LHCN-M2 (cell line): Measurements from ENCODE around the gene LRRC8C. TPM values are rescaled to one million over a fixed set of nuclear protein-coding genes. Genes with fewer than 3 reads are reported as not detected.
"Not testable (repeated sequence)": the region's sequence is repeated elsewhere in the genome, so short reads cannot be mapped to it uniquely, and the experiment has no call there.

Source experiments
- DNase-seq: peaks from one replicate; pipeline ENCODE4 v3.0.0-alpha.2; 2012; ENCODE audit warnings: low read depth
- polyA plus RNA-seq: library from polyadenylated mRNA; unstranded; fragments of >200 nt; gene quantifications from one replicate; pipeline ENCODE4 v1.2.1, GENCODE V29; 2012; ENCODE audit warnings: missing spikeins
- total RNA-seq: library from RNA; depleted of rRNA; stranded (reverse); fragments of >200 nt; gene quantifications from 2 replicates; pipeline ENCODE4 v1.2.3, GENCODE V29; 2014; rRNA removed

The LRRC8C gene
- 4.8 and 5.7 TPM in 2 replicates for total RNA-seq
- polyA plus RNA-seq, result 0.77 TPM

GRCh38 chr1:89632657-89633247 is at the start of gene LRRC8C:
LRRC8C (plus strand) TSS chr1:89633120; CDS start chr1:89686474, 53,354 bp downstream.
- peak; percentile 60 for DNase-seq

- no peak for DNase-seq
Measured at GRCh38 chr1:89584211-89584610, 48.7 kb upstream of the LRRC8C start.

DNA sequence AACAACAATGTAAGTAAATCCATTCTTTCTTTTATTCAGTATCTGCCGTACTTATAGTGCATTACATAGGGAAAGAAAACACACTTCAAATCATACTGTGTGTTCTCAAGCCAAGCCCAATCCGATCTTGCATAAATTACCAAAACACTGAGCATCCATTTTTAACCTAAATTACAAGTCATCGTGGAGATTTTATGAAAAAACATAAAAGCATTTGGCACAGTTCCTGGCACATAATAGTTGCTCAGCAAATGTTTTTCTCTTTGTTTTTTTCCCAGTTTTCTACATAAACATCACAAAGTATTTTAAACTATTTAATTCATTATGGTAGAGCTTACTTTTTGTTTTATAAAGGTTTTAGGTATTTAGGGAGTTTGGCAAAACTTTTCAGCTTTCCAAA is 48.1 kb upstream of the LRRC8C start:
- no peak for DNase-seq

DNA sequence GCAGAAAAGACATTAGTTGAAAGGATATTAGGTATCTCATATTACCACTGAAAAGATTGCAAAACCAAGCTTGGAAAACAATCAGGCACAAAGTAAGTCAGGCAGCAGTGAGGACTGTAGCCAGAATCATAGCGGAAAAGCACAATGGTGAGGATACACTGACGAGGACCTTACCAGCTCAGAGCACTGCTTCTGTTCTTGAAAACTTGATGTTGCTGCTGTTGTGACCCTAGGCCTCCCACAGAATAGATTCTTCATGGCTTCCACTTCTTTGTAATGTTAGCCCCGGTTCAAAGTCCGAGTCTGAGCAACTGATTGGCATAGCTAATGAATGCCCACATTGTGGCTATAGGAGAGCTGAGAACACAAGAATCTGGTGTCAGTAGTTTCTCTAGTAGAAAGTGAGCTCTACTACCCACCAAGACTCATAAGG is 45.2 kb upstream of the LRRC8C start:
- no peak for DNase-seq

- no peak for DNase-seq
Measured at GRCh38 chr1:89588480-89588879, 44.4 kb upstream of the LRRC8C start.

DNA sequence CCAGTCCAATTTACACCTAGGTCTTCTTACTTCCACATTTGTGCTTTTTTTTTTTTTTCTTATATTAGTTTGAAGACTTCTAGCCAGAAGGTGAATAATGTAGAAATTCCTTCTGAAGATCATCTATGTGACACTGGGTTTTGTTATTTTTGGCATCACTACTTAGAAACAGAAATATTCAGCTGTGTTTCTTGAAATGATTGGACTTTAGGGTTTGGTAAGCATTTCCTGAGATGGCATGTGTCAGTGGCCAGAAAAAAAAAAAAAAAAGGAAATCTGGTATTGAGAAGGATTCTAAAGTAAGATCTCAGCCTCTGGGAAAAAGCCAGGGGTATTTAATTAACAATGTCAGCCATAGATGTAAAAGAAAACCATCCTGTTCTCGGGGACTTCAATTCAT is 43.4 kb upstream of the LRRC8C start:
- peak; percentile 81 for DNase-seq

DNA sequence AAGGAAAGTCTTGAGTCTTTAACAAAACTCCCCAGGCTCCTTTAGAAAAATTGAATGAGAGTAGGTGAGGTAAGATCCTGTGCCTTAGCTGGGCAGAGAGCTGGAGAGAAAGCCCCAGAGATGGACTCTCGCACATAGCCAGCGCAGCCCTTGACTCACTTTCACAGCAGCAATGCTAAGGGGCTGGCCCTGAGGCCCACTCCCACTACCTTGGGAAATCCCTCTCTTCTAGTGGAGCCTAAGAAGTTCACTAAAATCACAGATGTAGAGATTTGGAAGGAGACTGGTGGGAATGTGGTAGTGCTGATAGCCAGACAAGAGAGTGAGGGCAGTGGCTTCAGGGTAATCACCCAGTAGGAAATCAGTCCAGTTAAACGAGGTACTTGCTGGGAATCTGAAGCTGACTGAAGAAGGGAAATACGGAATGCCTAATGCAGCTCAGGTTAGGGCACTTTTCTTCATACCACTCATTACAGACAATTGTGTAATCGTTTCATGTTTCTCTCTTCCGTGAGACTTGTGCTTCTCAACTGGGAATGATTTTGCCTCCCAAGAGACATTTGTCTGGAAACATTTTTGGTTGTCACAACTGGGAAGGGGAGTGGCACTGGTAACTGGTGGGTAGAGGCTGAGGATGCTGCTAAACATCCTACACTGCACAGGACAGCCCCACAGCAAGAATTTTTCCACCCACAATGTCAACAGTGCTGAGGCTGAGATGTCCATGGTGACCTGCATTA is 42.4 kb upstream of the LRRC8C start:
- peak; percentile 71 for DNase-seq

GRCh38 chr1:89592861-89593302 is 40.0 kb upstream of the LRRC8C start:
- DNase-seq, result not testable (repeated sequence)

GRCh38 chr1:89594096-89594740 is 38.7 kb upstream of the LRRC8C start:
- no peak for DNase-seq

DNA sequence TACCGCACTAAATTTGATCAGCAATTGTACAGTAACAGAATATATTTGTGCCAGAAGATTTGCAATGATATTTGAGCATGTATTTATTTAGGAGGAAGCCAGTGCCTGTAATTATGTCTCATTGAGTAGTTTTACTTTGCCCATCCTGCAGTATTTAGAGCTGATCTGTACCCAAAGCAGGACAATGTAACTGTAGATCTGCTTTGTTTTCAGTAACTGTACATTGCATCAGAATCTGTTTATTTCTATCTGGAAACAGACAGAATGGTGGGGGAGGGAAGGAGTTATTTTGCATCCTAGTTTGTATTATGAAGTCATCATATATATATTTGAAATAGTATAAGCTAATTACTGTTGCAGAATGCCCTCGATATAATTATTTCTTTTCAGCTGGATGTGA is 36.2 kb upstream of the LRRC8C start:
- DNase-seq, result no peak

- peak; percentile 39 for DNase-seq
Measured at GRCh38 chr1:89598450-89599331, 34.2 kb upstream of the LRRC8C start.

- no peak for DNase-seq
Measured at GRCh38 chr1:89599332-89599630, 33.6 kb upstream of the LRRC8C start.

DNA sequence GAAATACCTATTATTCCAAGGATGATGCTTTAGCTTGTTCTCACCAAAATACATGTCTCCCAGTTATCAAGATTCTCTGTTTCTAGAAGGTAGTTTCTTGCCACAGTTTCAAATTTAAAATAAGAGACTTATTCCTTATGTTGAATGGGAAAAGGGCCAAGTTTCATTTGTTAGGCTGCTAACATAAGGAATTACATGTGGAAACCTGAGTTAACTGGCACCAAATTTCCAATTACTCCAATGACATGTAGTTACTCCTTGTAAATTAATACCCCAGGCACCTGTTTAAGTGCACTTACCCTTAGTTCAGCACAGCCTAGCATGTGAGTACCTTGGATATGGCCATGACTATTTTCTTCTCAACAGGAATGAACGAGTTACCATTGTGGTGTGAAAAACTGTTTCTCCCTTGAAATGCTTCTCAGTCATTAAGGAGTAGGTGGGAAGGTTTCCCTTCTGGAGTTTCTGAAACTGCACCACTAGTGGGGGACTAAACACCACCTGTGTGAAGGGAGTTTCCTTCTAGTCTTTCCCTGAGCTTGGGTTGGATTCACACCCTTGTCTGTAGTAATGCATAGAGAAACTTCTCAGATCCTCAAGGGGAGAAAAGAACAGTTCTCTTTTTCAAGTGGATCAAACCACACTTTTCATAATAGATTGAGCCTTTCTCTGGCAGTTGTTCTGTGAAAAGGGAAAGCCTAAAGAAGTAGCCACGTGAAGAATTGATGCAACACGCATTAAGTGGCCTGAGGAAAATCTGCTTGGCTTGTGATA is 32.3 kb upstream of the LRRC8C start:
- no peak for DNase-seq

DNA sequence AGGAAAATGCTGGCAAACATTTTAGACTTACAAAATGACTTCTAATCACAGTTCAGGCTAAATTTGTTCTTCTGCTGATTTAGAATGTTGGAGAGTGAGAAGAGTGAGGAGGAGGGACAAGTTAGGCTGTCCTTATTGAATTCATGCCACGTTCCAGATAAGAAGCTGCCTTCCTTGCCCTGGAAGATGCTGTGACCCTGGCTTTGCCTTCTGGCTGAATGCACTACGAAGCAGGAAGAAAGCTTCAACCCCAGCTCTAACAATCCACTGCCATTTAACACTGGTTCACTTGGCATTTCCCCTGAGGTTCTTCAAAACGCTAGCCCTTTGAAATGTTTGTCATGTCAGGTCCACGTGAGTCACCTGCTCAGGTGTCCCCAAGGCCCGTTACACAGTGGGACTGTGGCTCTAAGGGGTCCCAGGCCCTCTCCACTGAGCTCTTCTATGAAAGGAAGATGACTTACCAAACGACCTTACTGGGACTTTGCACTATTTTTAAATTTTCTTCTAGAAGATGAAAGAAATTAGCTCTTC is 30.0 kb upstream of the LRRC8C start:
- DNase-seq, result no peak

DNA sequence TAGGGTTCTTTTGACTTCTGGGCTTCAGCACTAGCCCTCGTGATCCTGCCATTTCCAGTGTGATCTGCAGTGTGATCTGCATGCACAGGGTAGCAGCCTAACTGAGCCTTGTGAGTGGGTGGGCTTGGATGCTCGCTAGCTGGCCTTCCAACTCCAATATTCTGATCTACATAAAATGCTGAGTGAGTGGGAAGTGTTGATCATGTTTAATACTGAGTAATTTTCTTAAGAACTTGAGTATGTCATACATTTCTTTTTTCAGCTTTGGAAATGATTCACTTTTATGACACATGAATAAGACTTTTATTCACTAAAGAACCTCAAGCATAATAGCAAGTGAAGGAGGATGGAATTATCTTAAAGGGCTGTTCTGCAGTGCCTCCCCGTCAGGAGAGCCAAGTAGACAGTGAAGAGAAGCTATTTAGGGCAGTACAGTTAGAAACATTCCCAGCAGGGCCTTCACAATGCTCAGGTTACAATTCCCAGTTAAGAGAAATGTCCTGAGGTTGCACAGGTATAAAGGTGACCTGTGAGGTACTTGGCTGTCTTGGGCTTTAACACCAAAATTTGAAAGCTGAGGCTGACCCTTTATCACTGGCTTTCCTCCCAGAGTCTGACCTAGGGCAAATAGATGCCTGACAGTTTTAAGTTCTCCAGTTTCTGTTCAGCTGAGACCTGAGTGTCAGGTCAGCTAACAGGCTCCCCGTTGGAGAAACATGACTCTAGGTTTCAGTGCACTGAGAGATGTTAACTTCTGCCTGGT is 29.1 kb upstream of the LRRC8C start:
- peak; percentile 57 for DNase-seq

GRCh38 chr1:89604414-89604735 is 28.5 kb upstream of the LRRC8C start:
- DNase-seq, result no peak

- DNase-seq, result peak; percentile 97
Measured at GRCh38 chr1:89605692-89606091, 27.2 kb upstream of the LRRC8C start.

DNA sequence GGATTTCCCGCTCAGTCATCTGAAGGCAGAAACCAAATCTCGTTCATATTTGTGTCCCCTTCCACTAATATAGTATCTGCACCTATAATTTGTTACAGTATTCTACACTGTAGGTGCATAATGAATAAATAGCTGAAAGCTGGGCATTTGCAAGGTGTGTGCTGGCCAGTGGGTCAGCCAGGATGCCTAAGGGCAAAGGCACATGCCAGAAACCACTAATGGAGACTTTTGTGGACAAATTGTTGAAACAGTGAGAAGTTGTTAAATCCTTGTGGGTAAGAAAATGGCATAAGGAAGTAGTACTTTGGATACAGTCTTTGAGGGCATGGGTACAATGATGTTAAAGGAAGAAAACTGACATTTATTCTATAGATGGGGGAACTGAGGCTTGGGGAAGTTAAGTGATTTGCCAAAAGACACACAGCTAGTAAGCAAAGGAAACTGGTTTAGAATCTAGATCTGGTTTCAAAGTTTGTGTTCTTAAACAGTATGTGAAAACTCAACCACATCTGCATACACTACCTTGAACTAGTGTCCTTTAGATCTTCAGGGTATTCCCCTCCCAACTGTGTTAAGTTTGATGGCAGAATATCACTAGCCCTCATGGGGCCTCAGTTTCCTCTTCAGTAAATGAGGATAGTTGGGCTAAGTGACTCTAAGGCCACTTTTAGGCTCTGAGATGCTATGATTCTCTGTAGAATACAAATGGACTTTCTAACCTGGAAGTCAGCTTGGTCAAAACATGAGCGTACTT is 26.5 kb upstream of the LRRC8C start:
- DNase-seq, result peak; percentile 26

- no peak for DNase-seq
Measured at GRCh38 chr1:89607156-89607555, 25.8 kb upstream of the LRRC8C start.
